Measurements from ENCODE around the gene C3AR1. TPM values are rescaled to one million over a fixed set of nuclear protein-coding genes. Genes with fewer than 3 reads are reported as not detected.
A peak's percentile ranks its signal among the peaks of the same experiment; 100 is the strongest.

Gene C3AR1
- total RNA-seq, 4 donors from 2014 or later = 1.0 to 23.8 (median 4.4) TPM

GRCh38 chr12:8048906-8049305 lies 17.3 kb downstream of the C3AR1 start:
- no peaks in the 10 kb centered on the region for H3K27me3 ChIP-seq
- H3K4me3 ChIP-seq = no peak overlapping the region
- H3K4me1 ChIP-seq = no peaks in the 10 kb centered on the region
- H3K9me3 ChIP-seq = no peaks in the 10 kb centered on the region
- DNase-seq = no peak
- no peaks in the 10 kb centered on the region for H3K36me3 ChIP-seq
- TF ChIP-seq POLR2A (IDR thresholded peaks at IDR 0.05) (no peak), CTCF (IDR thresholded peaks at IDR 0.05) (no peak)
- H3K27ac ChIP-seq = no peak overlapping the region
- intact Hi-C loops (cut with DNase I; ENCODE audit: low total_unique reads) = no loop called here

GRCh38 chr12:8047842-8048241 lies 18.3 kb downstream of the C3AR1 start:
- intact Hi-C loops (cut with DNase I; ENCODE audit: low total_unique reads) = no loop called here

DNA sequence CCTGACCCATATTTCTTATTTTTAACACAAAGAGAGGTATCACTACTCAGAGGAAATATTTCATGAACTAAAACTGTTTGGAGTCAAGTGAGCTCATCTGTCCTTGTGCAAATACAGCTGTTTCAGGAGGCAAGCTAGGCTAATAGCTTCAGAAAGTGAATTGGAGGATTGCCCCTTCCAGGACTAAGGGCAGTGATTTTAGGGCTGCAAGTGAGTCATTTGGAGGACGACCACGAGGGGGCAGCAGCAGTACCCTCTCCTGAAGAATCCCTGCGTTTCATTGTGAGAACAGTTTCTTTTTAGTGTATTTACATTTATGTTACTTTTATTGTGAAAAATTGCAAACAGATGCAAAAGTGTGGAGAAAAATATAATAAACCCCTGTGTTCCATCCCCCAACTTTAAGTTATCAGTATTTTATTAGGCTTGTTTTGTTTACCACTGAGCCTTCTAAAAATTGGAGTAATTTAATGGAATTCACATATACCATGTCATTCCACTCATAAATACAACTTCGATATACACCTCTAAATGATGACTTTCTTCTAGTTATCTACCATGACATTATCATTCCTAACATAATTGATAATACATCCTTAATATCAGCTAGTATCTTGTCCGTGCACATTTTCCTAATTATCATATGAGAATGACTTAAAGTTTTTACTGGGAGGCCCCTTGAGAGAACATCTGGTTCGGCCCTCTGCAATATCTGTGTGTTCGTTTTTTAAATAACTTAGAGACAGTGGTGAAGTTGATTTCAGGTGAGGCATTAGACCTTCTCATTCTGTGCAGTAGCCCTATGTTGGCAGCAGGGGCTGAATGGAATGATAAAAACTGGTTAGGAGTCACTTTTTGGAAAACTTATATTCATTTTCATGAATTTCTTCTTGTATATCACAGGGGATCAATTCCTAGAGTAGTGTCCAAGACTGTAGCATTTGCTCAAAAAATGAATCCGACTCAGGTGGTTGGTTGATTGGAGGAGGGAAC lies 19.9 kb downstream of the C3AR1 start:
- Histone ChIP-seq H3K9me3 (no peaks in the 10 kb centered on the region), H3K4me3 (no peak overlapping the region), H3K4me1 (no peaks in the 10 kb centered on the region), H3K27me3 (no peaks in the 10 kb centered on the region), H3K36me3 (no peaks in the 10 kb centered on the region), H3K27ac (no peak overlapping the region)
- DNase-seq = peak; percentile 75 to 79
- TF ChIP-seq CTCF (IDR thresholded peaks at IDR 0.05) (peak; percentile 61 to 85 (median 68)), POLR2A (IDR thresholded peaks at IDR 0.05) (no peak)
- intact Hi-C loops (cut with DNase I; ENCODE audit: low total_unique reads) = no loop called here

More at GRCh38 chr12:8047842-8048241, 18.3 kb downstream of the C3AR1 start:
- H3K4me3 ChIP-seq = no peak overlapping the region
- no peaks in the 10 kb centered on the region for H3K9me3 ChIP-seq
- no peaks in the 10 kb centered on the region for H3K36me3 ChIP-seq
- TF ChIP-seq CTCF (IDR thresholded peaks at IDR 0.05) (no peak), POLR2A (IDR thresholded peaks at IDR 0.05) (no peak)
- no peak for DNase-seq
- H3K4me1 ChIP-seq = no peaks in the 10 kb centered on the region
- H3K27ac ChIP-seq = no peak overlapping the region
- no peaks in the 10 kb centered on the region for H3K27me3 ChIP-seq

- DNase-seq = no peak
- H3K27ac ChIP-seq = no peak overlapping the region
- TF ChIP-seq POLR2A (IDR thresholded peaks at IDR 0.05) = no peak
- no peak for TF ChIP-seq CTCF (IDR thresholded peaks at IDR 0.05)
- no peaks in the 10 kb centered on the region for H3K36me3 ChIP-seq
- no peak overlapping the region for H3K4me3 ChIP-seq
- H3K9me3 ChIP-seq = no peaks in the 10 kb centered on the region
- H3K4me1 ChIP-seq = peaks cover 0 to 3% of the 10 kb centered on the region in 2 donors
- no peaks in the 10 kb centered on the region for H3K27me3 ChIP-seq
- intact Hi-C loops (cut with DNase I; ENCODE audit: low total_unique reads) = no loop called here
These were observed 25.4 kb downstream of the C3AR1 start for GRCh38 chr12:8040791-8041190.

GRCh38 chr12:8038659-8039114 lies 27.5 kb downstream of the C3AR1 start:
- Histone ChIP-seq H3K36me3 (no peaks in the 10 kb centered on the region), H3K27ac (peak overlapping the region; percentile 13 to 49), H3K4me3 (peak overlapping the region in 1 of 2 donors; percentile 15), H3K27me3 (no peaks in the 10 kb centered on the region), H3K4me1 (peaks cover 0 to 7% of the 10 kb centered on the region in 2 donors), H3K9me3 (no peaks in the 10 kb centered on the region)
- TF ChIP-seq CTCF (IDR thresholded peaks at IDR 0.05) (no peak), POLR2A (IDR thresholded peaks at IDR 0.05) (no peak)
- intact Hi-C loops (cut with DNase I; ENCODE audit: low total_unique reads) = no loop called here
- peak in 1 of 2 donors; percentile 49 for DNase-seq
